GM12878 (cell line): Measurements from ENCODE around the gene CXCL17. TPM values are rescaled to one million over a fixed set of nuclear protein-coding genes. Genes with fewer than 3 reads are reported as not detected.

ENCODE experiments used
- ATAC-seq: fragments of 200-7000 bp; cut with Tn5 transposase; 3 replicates; pipeline ENCODE4 v1.9.1; 2020; ENCODE audit warnings: mild to moderate bottlenecking, moderate library complexity
- BruUV-seq: library from RNA; stranded (reverse); fragments of 400-500 nt; replicated peaks from 2 replicates; lab custom pipeline; 2021; lab: Mats Ljungman, UMichigan
- CTCF ChIA-PET: fragments of 300-600 bp; sonication (Branson Sonifier 250); formaldehyde crosslinking; extraction: SDS; loops from one replicate; lab custom pipeline; 2021; ENCODE audit warnings: inconsistent platforms; lab: Yijun Ruan, JAX
- POLR2A ChIA-PET: fragments of 350-600 bp; formaldehyde crosslinking; extraction: SDS; loops from one replicate; lab custom pipeline; 2021; ENCODE audit warnings: inconsistent platforms; lab: Charles Lee
- RAD21 ChIA-PET: fragments of 300-600 bp; sonication (Branson Sonifier 250); formaldehyde crosslinking; loops from one replicate; lab custom pipeline; 2023; ENCODE audit warnings: antibody characterized with exemption; ENCODE audit not compliant: unreplicated experiment; lab: Charles Lee
- SMC1A ChIA-PET: fragments of 300-600 bp; sonication (Branson Sonifier 250); formaldehyde crosslinking; loops from one replicate; lab custom pipeline; 2023; ENCODE audit not compliant: unreplicated experiment, uncharacterized antibody; lab: Charles Lee
- DNase-seq: peaks from one replicate; pipeline ENCODE4 v3.0.0-alpha.2; 2011; ENCODE audit warnings: low read depth, low spot score
- FAIRE-seq: peaks from 3 replicates; lab custom pipeline; 2011; peaks lifted over from hg19 to GRCh38; lab: Jason Lieb, UNC
- H2AFZ ChIP-seq: 2 replicates; pipeline ENCODE4 v1.6.0; 2011; ENCODE audit warnings: low read depth, low read length, control low read depth; ENCODE audit not compliant: control insufficient read depth
- H3K27ac ChIP-seq: 2 replicates; pipeline ENCODE4 v1.5.1; 2011; ENCODE audit warnings: control low read depth; ENCODE audit not compliant: control insufficient read depth, insufficient read depth
- H3K27me3 ChIP-seq, 2 experiments: replicated peaks in 1 of 2; 2 replicates each; pipeline versions ENCODE4 v1.6.0 to v1.6.1; 2011; ENCODE audit warnings: low read length in 1 of 2; ENCODE audit not compliant: control insufficient read depth in 2 of 2, insufficient read depth in 2 of 2
- H3K36me3 ChIP-seq, 2 experiments: 2 replicates each; pipeline ENCODE4 v1.5.1; 2011; ENCODE audit warnings: low read length in 1 of 2; ENCODE audit not compliant: control insufficient read depth in 2 of 2, insufficient read depth in 2 of 2
- H3K4me1 ChIP-seq: 2 replicates; pipeline ENCODE4 v1.6.1; 2011; ENCODE audit warnings: mild to moderate bottlenecking, low read length, moderate library complexity, mixed read lengths; ENCODE audit not compliant: control insufficient read depth, insufficient read depth
- H3K4me2 ChIP-seq: 2 replicates; pipeline ENCODE4 v1.6.0; 2011; ENCODE audit warnings: control low read depth; ENCODE audit not compliant: control insufficient read depth, insufficient read depth
- H3K4me3 ChIP-seq: fragments of 200-600 bp; sonication (generic); 2 replicates; pipeline ENCODE4 v1.5.1; 2016
- H3K79me2 ChIP-seq: 2 replicates; pipeline ENCODE4 v1.6.0; 2011; ENCODE audit warnings: low read length; ENCODE audit not compliant: control insufficient read depth, insufficient read depth
- H3K9ac ChIP-seq: 2 replicates; pipeline ENCODE4 v1.8.0; 2011; ENCODE audit warnings: low read length, control low read depth, mixed read lengths; ENCODE audit not compliant: control insufficient read depth, insufficient read depth
- H3K9me3 ChIP-seq: replicated peaks from 3 replicates; pipeline ENCODE4 v1.5.1; 2011; ENCODE audit warnings: mild to moderate bottlenecking, low read length; ENCODE audit not compliant: control insufficient read depth, insufficient read depth
- H4K20me1 ChIP-seq: 2 replicates; pipeline ENCODE4 v1.6.0; 2011; ENCODE audit not compliant: control insufficient read depth, insufficient read depth
- HCFC1 ChIP-seq: fragments of 150-350 bp; IDR thresholded peaks from 2 replicates; pipeline ENCODE4 v1.6.1; 2014; ENCODE audit warnings: low read length
- NBN ChIP-seq: fragments of 450-650 bp; IDR thresholded peaks from 2 replicates; pipeline ENCODE4 v1.6.1; 2016
- YY1 ChIP-seq: IDR thresholded peaks from 2 replicates; pipeline ENCODE4 v1.6.1; 2011; ENCODE audit warnings: low read depth, mild to moderate bottlenecking, low read length
- ZNF217 ChIP-seq: fragments of 450-650 bp; IDR thresholded peaks from 2 replicates; pipeline ENCODE4 v1.6.1; 2017; ENCODE audit warnings: antibody characterized with exemption, mild to moderate bottlenecking
- WGBS: methylation state at CpG from one replicate; pipeline ENCODE4 v1.1.6; 2016; ENCODE audit warnings: low lambda C conversion rate; ENCODE audit not compliant: insufficient replicate concordance, insufficient coverage; ENCODE audit errors: missing lambda C conversion rate; 5-methylcytosine and 5-hydroxymethylcytosine counted together
- in situ Hi-C: fragments of 300-500 bp; cut with MboI; formaldehyde crosslinking; loops from 9 replicates; pipeline ENCODE4 v1.14.3; 2018; ENCODE audit warnings: mixed read lengths
- intact Hi-C: fragments of 100-400 bp; cut with micrococcal nuclease; formaldehyde crosslinking; loops from one replicate; pipeline ENCODE4 v1.14.2; 2022; ENCODE audit not compliant: unreplicated experiment
- polyA plus RNA-seq, 11 experiments: library from polyadenylated mRNA; depleted of rRNA in 4 of 11; unstranded in 6 of 11; stranded (reverse) in 5 of 11; fragments of >200 nt; fragmentation: Nextera tagmentation in 4 of 11; fragmentation: Illumina TruSeq in 1 of 11; extraction: Ambion mirVana in 4 of 11; extraction: Trizol in 1 of 11; gene quantifications; 1 replicate in 1 of 11; 2 replicates in 10 of 11; pipeline versions ENCODE4 v1.2.1 to v1.2.3, GENCODE V29; 2011 to 2016; ENCODE audit warnings: inconsistent platforms in 2 of 11, missing spikeins in 2 of 11, low read depth in 1 of 11
- total RNA-seq, 4 experiments: library from RNA; depleted of rRNA in 3 of 4; stranded (reverse); fragments of >200 nt in 3 of 4; fragmentation: Illumina TruSeq in 1 of 4; extraction: Trizol in 1 of 4; gene quantifications; 2 replicates each; pipeline versions ENCODE4 v1.2.1 to v1.2.3, GENCODE V29; 2013 to 2021
- TF ChIP-seq, protein P1 (sequence below): fragments of 150-350 bp; IDR thresholded peaks from 2 replicates; pipeline ENCODE4 v1.6.1; 2016; ENCODE audit warnings: low read depth, low read length
- TF ChIP-seq, protein P2 (sequence below): fragments of 450-650 bp; formaldehyde crosslinking; IDR thresholded peaks from 2 replicates; pipeline ENCODE4 v1.4.0; 2022; ENCODE audit warnings: mild to moderate bottlenecking, moderate library complexity
- TF ChIP-seq, protein P3 (sequence below): fragments of 450-650 bp; IDR thresholded peaks from 2 replicates; pipeline ENCODE4 v1.6.1; 2016; ENCODE audit warnings: mild to moderate bottlenecking

The CXCL17 gene
- total and polyA plus RNA-seq, 10 of the 15 experiments (the other 5 are each of a cell fraction or from before 2014, with no cell fraction given) = 0.13 to 0.24 (median 0.15) TPM; not detected in 7

DNA sequence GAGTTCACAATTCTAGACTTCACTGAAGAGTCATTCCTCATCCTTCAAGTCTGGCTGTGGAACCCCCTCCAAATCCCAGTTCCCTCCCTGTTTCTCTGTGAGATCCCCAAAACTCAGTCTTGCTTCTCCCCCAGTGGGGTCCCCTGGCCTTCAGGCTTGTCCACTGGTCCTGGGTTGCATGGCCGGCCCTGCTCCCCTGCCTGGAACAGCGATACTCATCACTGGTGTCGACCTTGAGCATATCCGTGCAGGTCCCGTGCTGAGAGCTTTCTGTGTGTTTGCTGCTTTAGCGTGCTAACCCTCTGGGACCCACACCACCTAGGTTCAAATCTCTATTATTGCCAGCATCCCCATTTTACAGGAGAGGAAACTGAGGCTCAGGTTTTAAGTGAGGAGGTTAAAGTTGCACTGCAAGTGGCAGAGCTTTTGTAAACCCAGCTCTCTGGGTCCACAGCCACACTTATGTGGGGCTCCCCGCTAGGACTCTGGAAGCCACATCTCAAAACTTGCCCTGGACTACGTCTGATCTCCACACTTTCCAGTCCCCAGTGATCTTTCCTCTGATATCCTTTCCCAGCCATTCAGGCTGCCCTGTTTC, 31.1 kb downstream of the CXCL17 start:
- no peak overlapping the region for H3K9ac ChIP-seq
- ChIA-PET POLR2A (no interaction called here), CTCF (interaction anchor here (1.2 kb wide), 1 partner anchor 15 kb away, joined by 3 read pairs; no protein-coding TSS in a partner anchor), RAD21 (no interaction called here), SMC1A (interaction anchor here (0.7 to 1.1 kb wide), 2 partner anchors 8 to 111 kb away, joined by 3 to 5 read pairs; no protein-coding TSS in a partner anchor)
- no peaks in the 10 kb centered on the region for H3K9me3 ChIP-seq
- no peak overlapping the region for H3K27ac ChIP-seq
- DNase-seq (no peak), FAIRE-seq (no peak), ATAC-seq (no peak)
- H3K27me3 ChIP-seq = no peaks in the 10 kb centered on the region
- 78% methylated on average over 8 of the region's 8 CpGs for WGBS
- no peaks in the 10 kb centered on the region for H4K20me1 ChIP-seq
- no peaks in the 10 kb centered on the region for H3K4me1 ChIP-seq
- H3K4me3 ChIP-seq = no peak overlapping the region
- no peak for TF ChIP-seq YY1
- TF ChIP-seq, protein P1, sequence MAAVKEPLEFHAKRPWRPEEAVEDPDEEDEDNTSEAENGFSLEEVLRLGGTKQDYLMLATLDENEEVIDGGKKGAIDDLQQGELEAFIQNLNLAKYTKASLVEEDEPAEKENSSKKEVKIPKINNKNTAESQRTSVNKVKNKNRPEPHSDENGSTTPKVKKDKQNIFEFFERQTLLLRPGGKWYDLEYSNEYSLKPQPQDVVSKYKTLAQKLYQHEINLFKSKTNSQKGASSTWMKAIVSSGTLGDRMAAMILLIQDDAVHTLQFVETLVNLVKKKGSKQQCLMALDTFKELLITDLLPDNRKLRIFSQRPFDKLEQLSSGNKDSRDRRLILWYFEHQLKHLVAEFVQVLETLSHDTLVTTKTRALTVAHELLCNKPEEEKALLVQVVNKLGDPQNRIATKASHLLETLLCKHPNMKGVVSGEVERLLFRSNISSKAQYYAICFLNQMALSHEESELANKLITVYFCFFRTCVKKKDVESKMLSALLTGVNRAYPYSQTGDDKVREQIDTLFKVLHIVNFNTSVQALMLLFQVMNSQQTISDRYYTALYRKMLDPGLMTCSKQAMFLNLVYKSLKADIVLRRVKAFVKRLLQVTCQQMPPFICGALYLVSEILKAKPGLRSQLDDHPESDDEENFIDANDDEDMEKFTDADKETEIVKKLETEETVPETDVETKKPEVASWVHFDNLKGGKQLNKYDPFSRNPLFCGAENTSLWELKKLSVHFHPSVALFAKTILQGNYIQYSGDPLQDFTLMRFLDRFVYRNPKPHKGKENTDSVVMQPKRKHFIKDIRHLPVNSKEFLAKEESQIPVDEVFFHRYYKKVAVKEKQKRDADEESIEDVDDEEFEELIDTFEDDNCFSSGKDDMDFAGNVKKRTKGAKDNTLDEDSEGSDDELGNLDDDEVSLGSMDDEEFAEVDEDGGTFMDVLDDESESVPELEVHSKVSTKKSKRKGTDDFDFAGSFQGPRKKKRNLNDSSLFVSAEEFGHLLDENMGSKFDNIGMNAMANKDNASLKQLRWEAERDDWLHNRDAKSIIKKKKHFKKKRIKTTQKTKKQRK = no peak
- TF ChIP-seq ZNF217 = no peak
- no peak for TF ChIP-seq HCFC1
- TF ChIP-seq NBN = no peak
- TF ChIP-seq, protein P2, sequence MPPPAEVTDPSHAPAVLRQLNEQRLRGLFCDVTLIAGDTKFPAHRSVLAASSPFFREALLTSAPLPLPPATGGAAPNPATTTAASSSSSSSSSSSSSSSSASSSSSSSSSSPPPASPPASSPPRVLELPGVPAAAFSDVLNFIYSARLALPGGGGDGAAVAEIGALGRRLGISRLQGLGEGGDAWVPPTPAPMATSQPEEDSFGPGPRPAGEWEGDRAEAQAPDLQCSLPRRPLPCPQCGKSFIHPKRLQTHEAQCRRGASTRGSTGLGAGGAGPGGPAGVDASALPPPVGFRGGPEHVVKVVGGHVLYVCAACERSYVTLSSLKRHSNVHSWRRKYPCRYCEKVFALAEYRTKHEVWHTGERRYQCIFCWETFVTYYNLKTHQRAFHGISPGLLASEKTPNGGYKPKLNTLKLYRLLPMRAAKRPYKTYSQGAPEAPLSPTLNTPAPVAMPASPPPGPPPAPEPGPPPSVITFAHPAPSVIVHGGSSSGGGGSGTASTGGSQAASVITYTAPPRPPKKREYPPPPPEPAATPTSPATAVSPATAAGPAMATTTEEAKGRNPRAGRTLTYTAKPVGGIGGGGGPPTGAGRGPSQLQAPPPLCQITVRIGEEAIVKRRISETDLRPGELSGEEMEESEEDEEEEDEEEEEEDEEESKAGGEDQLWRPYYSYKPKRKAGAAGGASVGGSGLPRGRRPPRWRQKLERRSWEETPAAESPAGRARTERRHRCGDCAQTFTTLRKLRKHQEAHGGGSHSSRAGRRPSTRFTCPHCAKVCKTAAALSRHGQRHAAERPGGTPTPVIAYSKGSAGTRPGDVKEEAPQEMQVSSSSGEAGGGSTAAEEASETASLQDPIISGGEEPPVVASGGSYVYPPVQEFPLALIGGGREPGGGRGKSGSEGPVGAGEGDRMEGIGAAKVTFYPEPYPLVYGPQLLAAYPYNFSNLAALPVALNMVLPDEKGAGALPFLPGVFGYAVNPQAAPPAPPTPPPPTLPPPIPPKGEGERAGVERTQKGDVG (CRISPR knock-in tag) = no peak
- TF ChIP-seq, protein P3, sequence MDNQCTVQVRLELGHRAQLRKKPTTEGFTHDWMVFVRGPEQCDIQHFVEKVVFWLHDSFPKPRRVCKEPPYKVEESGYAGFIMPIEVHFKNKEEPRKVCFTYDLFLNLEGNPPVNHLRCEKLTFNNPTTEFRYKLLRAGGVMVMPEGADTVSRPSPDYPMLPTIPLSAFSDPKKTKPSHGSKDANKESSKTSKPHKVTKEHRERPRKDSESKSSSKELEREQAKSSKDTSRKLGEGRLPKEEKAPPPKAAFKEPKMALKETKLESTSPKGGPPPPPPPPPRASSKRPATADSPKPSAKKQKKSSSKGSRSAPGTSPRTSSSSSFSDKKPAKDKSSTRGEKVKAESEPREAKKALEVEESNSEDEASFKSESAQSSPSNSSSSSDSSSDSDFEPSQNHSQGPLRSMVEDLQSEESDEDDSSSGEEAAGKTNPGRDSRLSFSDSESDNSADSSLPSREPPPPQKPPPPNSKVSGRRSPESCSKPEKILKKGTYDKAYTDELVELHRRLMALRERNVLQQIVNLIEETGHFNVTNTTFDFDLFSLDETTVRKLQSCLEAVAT = no peak
- peaks cover 3 to 5% of the 10 kb centered on the region in 2 experiments; a peak in 2 of 4 replicates for H3K36me3 ChIP-seq
- intact Hi-C loops = no loop called here
- in situ Hi-C loops = no loop called here
- BruUV-seq = no TSS peak
- H2AFZ ChIP-seq = no peak overlapping the region
- H3K4me2 ChIP-seq = no peak overlapping the region
- H3K79me2 ChIP-seq = no peaks in the 10 kb centered on the region
